SU-DHL-6 (cell line): ENCODE results near the gene ERVW-1.

Experiments
- EZH2phosphoT487 ChIP-seq: fragments of 200-600 bp; sonication (generic), shearing (Covaris generic); conservative IDR thresholded peaks from 2 replicates; pipeline ENCODE4 v1.6.1; 2018; ENCODE audit warnings: mild to moderate bottlenecking, antibody characterized with exemption, low read length, moderate library complexity, mixed read lengths
- TF ChIP-seq, protein P1 (sequence below): fragments of 200-600 bp; sonication (generic); IDR thresholded peaks from one replicate; pipeline ENCODE4 v1.5.1; 2017; ENCODE audit warnings: antibody characterized with exemption, mild to moderate bottlenecking, low read length, moderate library complexity; ENCODE audit not compliant: insufficient read depth, poor library complexity, severe bottlenecking

DNA sequence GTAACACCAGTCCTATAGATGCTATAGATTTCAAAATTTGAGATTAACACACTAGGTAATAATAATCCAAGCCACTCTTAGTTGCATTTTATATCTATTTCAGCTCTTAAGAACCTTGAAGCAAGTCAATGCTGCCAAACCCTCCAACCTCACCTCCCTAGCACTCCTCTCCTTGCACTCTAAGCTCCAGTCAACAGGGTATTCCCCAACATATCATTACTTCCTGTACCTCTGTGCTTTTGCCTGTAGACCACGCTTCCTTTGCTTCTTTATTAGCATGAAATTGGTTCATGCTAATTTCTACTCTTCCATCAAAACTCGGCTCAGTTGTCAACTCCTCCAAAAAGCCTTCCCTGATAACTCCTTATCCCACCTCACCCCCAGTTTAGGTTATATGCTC is 26.0 kb upstream of the ERVW-1 start:
- TF ChIP-seq, protein P1, sequence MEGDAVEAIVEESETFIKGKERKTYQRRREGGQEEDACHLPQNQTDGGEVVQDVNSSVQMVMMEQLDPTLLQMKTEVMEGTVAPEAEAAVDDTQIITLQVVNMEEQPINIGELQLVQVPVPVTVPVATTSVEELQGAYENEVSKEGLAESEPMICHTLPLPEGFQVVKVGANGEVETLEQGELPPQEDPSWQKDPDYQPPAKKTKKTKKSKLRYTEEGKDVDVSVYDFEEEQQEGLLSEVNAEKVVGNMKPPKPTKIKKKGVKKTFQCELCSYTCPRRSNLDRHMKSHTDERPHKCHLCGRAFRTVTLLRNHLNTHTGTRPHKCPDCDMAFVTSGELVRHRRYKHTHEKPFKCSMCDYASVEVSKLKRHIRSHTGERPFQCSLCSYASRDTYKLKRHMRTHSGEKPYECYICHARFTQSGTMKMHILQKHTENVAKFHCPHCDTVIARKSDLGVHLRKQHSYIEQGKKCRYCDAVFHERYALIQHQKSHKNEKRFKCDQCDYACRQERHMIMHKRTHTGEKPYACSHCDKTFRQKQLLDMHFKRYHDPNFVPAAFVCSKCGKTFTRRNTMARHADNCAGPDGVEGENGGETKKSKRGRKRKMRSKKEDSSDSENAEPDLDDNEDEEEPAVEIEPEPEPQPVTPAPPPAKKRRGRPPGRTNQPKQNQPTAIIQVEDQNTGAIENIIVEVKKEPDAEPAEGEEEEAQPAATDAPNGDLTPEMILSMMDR: no peak
- no peak for TF ChIP-seq EZH2phosphoT487
